Renal pelvis (tissue), 4 donors: Measurements from ENCODE around the gene ASIC2. TPM values are rescaled to one million over a fixed set of nuclear protein-coding genes. Genes with fewer than 3 reads are reported as not detected.

Experiments
- DNase-seq: peaks from one replicate; pipeline ENCODE4 v3.0.0-alpha.2; 2013
- polyA plus RNA-seq, 3 donors: library from polyadenylated mRNA; unstranded; fragments of 120-200 nt; gene quantifications; one replicate each; pipeline ENCODE4 v1.2.1, GENCODE V29; 2013; ENCODE audit not compliant: insufficient read length in 3 of 3

The ASIC2 gene
- polyA plus RNA-seq, 3 donors: 2.3 to 4.1 (median 3.2) TPM

DNA sequence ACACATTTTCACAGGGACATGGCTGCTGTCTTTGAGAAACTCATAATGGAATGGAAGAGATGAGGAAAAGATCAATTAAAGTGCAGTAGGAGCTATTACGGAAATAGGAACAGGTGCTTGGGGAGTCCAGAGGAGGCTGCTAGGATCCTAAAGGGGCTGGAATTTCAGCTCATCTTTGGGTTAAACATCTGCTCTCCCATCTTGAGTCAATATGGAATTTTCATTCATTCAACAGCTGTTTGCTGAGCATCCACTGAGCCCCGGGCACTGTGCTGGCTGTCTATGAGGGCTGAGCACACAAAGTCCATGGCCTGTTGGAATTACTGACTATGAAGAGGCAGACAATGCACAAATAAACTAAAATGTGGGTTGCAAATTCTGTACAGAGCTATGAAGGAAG is 47.9 kb downstream of the ASIC2 start:
- no peak for DNase-seq

DNA sequence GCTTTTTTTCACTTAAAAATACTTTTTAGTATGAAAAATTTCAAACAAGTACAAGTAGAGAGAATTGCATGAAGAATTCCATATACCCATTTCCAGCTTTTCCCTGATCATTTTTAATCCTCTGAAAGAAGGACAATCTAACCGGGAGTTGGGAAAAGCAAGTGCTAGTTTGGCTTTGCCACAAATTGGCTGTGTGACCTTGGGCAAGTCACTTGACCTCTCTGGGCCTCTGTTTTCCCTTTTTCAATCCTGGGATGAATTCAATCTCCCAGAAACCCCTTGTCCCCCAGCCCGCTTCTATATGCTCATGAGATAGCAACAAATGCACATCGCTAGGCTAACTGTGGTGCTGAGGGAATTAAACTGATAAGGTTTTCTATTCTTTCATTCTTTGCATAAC is 49.4 kb downstream of the ASIC2 start:
- DNase-seq: no peak

DNA sequence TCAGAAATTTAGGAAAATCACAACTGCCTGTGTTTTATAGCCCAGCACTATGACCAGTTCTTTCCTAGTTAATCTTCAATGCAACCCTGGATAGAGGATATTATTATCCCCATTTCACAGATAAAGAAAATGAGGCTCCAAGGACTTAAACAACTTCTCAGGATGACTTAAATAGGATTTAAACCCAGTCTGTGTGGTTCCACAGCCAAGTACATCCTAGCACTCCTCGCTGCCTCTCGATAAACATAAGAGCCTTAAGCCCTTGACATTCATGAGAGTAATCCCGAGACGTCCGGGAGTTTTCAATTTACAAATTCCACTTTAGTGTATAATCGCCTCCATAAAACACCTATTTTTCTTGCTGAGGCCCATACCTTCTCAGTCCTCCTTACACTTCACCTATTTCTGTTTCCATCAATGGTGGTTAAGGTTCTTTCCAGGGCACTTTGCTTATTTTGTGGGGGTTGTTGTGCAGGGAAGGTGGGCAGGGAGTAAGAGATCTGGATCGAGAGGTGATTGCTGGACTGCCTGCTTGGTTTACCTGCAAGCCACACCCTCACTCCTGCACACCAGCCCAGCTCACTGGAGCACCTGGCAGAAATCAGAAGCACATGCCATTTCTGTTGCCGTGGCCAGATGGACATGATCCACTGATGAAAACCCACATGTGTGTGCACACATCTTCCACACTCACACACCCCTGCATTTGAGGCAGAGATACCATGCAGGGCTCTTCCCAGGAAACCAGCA is 50.5 kb downstream of the ASIC2 start:
- no peak for DNase-seq

DNA sequence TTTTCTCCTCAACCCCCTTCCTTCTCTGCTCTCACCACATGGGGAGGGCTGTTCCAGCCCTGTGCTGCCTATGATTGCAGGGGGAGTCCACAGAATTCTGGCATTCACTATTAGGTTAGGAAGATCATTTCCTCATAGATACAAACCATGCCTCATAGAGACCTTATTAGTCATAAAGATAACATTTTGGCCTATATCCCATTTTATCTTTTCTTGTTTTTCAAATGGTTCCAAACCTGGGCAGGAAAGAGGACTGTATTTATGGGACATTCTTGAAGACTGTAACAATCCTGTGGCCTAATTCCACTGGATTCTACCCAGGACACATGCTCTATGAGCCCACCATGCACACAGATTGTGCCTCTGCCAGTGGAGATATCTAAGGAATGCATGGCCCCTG is 51.7 kb downstream of the ASIC2 start:
- no peak for DNase-seq

DNA sequence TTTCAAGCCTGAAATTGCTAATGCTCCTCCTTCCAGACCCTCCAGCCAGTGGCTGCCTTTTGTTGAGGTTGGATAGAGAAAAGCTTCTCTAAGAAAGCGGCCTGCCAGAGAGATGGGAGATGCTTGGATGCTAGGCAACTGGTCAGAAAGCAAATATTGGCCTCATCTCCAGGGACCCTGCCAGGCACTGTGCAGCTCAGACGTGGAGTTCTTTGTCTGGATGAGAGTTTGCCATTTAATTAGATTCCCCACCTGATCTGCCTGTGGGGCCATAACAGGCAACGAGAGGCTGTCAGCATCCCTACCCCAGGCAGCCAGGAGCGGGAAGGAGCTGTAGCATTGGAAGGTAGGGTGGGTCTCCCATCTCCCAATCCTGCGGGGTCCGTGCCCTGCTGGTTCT is 52.7 kb downstream of the ASIC2 start:
- no peak for DNase-seq

DNA sequence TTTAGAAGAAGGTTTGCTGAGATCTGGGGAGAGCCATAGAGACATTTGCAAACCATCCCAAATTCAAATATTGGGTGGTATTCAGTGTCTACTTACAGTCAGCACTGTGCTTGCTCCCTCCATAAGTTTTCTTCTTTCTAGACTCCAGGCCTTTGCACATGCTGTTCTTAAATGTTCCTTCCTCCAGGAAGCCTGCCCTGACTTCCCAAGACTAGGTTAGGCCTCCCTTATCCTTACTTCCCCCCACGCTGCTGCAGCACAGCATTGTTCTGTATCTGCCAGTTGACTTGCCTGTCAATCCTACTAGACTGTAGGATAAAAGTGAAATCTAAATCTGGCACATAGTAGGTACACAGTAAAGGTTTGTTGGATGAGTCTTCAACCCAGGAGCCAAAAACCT is 53.4 kb downstream of the ASIC2 start:
- no peak for DNase-seq

DNA sequence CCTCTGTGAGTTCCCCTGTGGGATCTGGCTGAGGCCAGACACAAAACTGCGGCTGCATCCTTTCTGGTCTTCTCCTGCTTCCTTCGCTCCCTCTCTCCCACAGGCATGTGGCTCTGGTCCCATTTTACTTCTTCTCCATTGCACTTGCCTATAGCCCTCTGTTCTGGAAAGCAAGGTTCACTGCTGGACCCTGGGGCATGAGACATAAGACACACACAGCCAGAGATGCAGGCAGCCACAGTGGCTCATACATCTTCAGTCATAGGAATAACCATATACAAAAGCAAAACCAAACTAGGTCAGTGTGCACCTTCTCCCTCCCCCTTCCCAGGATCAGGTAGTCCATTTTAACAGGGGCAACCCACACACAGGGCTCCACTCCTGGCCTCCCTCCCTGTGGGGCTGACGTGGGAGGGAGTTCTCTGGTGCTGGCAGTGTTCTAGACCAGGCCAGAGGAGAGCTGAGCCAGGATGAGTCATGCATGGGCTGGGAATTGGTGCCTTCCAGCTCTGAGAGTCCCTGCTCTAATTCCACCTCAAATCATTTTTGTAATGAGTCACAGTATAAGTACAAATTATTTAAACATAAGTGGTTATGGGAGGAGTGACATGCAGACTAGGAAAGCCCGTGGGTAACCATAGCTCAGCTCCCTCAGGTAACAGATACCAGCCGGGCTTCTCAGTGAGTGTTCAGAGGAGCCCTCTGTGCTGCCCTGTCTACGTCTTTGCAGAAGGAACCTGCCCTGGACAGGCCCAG is 58.0 kb downstream of the ASIC2 start:
- no peak for DNase-seq

DNA sequence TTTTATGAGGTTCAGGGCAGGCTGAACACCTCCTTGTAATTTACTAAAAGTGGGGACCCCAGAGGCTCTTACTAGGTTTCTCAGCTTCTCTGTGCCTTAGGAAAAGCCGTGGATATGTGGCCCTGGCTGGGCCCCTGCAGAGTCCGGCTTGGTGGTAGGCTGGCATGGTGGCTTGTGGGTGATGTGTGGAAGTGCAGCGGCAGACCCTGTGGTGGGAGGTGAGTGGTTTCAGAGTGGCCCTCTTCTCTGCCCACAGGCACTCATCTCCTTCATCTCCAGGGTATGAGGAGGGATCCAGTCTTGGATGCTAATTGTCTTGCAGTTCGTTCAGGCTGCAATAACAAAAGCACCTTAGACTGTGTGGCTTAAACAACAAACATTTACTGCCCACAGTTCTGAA is 58.9 kb downstream of the ASIC2 start:
- no peak for DNase-seq

DNA sequence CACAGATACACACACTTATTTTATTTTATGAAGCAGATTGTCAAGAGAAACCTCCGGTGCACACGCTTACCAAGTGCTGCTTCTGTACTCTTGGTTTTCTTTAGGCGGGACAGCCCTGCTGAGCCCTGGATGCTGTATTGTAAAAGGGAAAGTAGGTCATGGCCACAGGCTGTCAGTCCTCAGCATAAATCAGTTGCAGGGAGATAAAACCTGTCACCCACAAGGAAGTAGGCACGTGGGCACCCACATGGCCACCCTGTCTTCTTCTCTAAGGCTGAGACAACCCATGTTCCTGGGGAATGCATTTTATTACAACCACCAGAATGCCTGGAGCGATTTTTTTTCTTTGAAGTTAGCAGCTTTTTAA is 59.3 kb downstream of the ASIC2 start:
- DNase-seq: no peak

DNA sequence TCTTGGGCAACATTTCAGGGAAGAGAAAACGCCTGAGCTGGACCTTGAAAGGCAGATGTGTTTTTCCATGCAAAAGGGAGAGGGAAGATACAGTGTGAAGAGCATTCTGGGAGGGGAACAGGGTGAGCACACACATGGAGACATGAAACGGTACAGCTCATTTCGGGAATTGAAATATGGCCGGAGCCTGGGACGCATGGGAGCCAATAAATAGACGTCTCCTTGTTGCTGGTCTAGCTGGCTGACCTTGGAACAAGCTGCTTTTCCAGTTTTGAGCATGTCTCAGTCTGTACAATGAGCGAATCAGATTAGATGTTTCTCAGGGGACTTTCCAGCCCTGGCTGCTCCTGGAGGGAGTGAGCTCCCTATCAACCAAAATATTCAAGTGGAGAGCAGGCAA is 63.6 kb downstream of the ASIC2 start:
- DNase-seq: no peak

DNA sequence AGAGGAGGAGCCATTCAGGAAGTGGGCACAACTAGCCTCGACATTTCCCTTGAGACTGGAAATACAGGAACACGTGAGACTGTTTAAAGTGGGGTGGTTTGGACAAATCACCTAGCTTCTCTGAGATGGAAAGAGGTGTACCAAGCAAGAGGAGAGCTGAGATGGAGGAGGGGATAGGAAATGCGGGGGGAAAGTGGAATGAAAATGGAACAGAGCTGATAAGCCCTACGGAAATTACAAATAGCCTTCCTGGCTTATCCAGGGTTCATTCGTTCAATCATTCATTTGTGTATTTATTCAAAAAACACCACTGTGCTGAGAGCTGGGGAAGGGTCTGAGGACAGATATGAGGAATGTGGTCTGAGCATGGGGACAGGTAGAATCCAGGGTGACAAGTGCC is 64.1 kb downstream of the ASIC2 start:
- no peak for DNase-seq

DNA sequence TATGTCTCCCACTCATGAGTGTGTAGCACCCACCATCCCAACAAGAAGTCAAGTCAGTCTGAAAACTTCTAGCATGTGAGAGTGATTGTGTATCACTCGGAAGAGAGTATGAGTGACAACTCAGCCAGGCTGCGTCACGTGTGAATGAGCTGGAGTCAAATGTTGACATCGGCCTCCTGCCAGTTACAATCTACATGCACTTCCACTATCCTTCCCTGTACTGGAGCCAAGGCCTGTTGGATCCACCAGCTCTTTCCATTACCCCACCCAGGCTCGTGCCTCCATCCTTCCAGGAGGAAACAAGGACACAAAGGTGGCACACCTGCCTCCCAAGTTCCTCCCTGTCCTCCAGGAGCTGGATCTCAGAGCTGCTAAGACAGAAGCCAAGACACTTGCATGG is 64.5 kb downstream of the ASIC2 start:
- no peak for DNase-seq

DNA sequence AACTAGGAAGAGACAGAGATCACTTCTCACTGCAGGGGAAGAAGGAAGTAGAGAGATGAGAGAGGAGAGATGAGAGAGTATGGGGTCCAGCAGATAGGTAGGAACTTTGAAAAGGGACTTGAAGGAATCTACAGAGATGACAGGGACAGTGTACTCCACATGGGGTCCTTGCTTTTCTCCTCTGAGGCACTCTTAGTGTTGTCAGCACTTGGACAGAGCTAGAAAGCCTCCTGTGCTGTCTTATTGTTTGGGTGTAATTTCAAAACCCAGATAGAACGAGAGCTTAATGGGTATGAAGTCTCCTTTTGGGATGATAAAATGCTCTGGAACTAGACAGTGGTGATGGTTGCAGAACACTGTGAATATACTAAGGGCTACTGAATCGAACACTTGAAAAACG is 65.2 kb downstream of the ASIC2 start:
- DNase-seq: no peak

DNA sequence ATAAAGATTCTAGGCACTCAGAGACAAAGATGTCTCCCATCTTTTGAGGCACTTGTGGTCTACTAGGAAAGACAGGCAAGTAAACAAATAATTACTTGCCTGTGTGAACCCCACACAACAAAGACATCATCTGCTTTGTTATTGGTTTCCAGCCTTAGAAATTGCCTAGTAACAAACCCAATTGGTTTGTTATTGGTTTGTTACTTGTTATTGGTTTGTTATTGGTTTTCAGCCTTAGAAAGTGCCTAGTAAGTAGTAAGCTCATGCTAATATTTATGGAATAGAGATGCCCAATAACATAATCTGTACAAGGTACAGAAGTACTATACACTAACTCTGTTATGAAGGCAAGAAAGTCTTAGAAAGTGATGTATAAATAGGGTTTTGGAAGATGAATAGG is 67.1 kb downstream of the ASIC2 start:
- DNase-seq: no peak

DNA sequence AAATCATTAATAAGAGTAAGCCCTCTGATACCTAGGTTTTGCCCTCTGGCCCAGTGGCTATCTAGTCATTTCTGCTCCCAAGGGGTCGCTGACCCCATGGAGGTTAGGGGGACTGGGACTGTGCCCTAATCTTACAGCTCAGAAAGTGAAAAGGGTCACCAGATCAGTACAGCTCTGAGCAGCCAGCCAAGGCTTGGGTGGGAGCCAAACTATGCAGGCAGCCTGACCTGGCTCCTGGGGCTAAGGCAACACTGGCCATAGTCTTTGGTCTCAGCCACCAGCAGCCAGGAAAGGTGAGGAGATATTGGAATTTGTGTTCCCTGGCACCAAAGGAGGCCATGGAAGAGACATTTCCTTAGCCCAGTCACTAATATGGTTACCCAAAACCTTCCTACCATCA is 67.6 kb downstream of the ASIC2 start:
- no peak for DNase-seq

DNA sequence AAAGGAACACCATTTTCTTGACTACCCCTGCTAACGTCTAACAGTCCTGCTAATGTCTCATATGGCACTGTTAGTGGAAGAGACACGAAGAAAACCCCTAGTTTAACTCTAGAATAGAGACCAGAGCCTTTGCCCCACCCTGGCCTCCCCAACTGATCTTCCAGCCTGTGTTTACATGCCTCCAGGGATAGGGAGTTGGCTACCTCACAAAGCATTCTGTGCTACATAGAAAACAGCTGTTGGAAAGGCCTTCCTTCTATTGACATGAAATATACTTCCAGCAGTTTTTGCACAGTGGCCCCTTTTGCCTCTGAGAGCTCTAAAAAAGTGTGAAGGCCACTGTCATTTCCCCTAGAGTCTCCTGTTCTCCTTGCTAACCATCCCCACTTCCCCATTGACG is 73.1 kb downstream of the ASIC2 start:
- DNase-seq: no peak

DNA sequence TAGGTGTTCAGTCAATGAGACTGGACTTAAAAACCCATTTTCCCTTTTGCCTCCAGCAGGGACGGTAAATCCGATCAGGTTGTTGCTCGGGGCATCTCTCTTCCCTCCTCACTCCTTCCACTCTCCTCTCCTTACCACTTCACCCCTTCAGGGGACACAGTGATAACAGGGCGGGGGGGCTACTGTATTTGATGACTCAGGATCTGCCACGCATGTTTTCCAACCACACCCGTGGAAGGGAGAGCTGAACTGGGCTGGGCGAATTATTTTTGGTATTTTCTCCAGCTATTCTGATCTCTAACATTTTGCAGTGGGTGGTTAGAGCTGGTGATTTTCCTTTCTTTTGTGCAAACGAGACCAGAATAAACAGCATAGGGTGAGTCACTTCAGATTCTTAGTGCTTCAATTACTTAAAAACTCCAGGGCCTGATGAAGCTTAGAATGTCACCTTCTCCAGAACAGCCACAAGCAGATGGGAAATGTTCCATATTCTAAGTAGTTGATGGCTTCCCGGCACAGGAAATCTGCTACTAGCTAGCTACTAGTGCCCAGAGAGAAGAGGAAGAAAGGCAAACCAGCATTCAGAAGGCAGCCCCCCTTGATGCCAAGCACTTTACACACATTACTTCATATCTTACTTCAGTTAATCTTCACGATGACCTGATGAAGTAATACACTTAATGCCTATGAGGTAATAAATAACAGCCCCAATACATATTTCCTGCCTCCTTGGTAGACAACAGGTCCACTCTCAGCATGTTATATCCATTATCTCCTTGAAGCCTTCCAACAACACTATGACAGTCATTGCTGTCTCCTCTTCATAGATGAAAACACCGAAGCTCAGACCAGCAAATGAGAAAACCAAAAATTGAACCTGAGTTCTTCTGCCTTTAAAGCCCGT is 74.1 kb downstream of the ASIC2 start:
- no peak for DNase-seq

DNA sequence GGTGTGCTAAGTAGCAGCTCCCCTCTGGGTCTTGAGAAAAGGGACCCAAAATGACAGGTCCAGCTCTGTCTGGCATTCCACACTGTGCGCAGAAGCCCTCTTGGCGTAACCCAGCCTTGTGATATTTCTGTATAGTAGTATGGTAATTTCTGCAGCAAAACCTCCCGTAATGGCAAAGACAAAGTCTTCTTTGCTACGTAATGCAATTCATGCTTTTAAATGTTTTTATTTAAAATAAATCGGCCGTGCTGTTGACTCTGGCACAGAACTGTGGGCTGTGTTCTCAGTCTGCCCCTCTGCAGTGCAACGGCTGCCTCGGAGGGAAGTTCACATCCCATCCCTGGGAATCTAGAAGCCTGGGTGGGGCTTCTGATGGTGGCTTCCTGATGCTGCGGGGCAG is 75.2 kb downstream of the ASIC2 start:
- DNase-seq: no peak

DNA sequence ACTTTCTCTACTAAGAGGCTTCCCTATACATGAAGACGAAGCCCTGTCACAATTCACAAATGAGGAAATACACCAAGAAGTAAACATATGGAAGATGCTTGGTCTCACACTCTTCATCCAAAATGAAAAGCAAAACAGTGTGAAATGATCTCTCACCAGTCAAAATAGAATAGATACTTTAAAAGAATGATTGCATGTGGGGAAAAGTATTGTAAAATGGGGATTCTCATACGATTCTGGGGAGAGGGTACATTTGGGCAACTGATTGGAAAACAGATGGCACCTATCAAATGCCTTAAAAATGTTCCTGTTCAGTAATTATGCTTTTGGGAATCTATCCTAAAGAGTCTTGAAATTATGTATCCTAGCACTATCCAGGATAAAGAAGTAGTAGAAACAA is 78.1 kb downstream of the ASIC2 start:
- no peak for DNase-seq

DNA sequence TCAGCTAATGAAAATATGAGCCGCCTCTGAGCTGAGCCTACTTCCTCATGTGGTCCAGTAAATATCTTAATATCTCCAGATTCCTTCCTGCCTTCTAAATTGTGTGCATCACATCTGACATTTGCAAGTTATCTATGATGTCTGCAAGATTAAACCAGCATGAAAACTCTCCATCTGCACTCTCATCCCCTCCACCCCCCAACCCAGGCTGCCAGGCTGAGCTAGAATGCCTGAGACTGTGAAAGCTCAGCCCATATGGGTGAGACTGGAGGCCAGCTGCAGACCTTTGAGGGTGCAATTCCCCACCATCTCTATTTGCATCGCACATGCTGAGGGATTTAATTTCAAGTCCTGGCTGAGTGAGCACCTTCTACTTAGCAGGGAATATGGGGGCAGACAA is 82.8 kb downstream of the ASIC2 start:
- no peak for DNase-seq

DNA sequence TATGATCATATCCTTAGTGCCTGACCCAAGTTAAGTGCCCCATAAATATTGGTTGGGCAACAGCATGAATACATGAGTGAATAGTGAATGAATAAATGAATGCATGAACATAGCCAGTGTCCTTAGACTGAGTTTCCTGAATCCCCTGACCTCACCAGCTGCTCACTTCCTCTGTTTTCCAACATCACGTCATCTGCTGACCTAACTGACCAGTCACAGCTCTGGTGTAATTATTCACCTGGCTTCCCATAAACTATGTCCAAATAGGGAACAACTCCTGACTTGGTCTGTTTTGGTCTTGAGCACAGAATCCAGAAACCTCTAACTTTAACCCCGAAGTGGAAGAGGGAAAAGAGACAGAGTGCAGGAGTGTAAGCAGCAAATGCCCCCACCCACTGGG is 83.4 kb downstream of the ASIC2 start:
- no peak for DNase-seq

DNA sequence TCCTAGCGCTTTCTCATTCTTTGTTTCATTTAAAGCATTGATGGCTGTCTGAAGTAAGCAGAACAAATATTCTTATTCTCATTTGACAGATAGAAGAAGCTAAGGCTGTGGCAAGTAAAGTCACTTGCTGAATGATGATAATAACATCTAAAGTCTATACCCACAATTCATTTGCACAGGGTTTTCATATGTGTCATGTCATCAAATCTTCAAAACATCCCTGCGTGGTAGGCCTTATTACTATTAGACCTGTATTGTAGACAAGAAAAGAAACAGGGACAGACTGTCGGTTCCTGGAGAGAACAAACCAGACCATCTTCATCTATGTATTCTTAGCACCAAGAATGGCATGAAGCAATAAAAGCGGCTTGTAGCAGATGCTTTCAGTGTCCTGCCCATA is 85.9 kb downstream of the ASIC2 start:
- DNase-seq: no peak

DNA sequence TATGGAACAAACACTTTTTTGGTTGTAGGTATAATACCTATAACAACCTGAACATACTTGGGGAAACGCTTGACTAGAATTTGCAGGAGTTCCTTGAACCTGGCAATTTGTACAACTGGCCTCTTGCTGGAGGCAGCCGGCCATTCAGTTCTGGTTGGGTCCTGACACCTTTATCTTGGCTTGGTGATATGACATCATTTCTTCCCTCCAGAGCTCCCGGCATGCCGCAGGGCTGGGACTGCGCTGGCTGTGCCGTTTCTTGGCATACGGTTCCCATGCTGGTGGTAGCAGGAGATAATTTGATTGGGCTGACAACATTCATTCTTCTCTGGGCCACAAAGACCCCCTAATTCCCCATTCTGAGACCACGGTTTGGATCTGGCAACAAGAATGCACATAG is 87.5 kb downstream of the ASIC2 start:
- DNase-seq: no peak
